ENCODE measurements around the gene SLC2A4RG. TPM values are rescaled to one million over a fixed set of nuclear protein-coding genes. Genes with fewer than 3 reads are reported as not detected.

The SLC2A4RG gene
- polyA plus RNA-seq, 1 of the 3 experiments (the other 2 are of a cell fraction): 90.9 TPM

- DNase-seq: peak; percentile 51
- no peaks in the 10 kb centered on the region for H3K36me3 ChIP-seq (replicated peaks in 1 of 2; ENCODE audit: control insufficient read depth in 1 of 2, insufficient read depth in 2 of 2, low read length in 1 of 2)
- H3K27me3 ChIP-seq (ENCODE audit: insufficient read depth): no peaks in the 10 kb centered on the region
- ChIA-PET POLR2A (no interaction called here), CTCF (interaction anchor here (1.0 to 1.2 kb wide), 2 partner anchors 23 to 45 kb away, joined by 3 to 7 read pairs; partner anchors contain the start of genes ARFRP1 and ZGPAT)
- H3F3A ChIP-seq (replicated peaks; ENCODE audit: insufficient read depth): peaks cover 4% of the 10 kb centered on the region
- no peak overlapping the region for H3K4me2 ChIP-seq
- H2AFZ ChIP-seq (ENCODE audit: low read depth): no peak overlapping the region
- no peak overlapping the region for H3K27ac ChIP-seq (ENCODE audit: low read depth in 2 of 2, low read length in 1 of 2)
- H3K79me2 ChIP-seq (ENCODE audit: insufficient read depth): no peaks in the 10 kb centered on the region
- WGBS (ENCODE audit: low lambda C conversion rate): 92% methylated on average over 26 of the region's 50 CpGs
- no peak for TF ChIP-seq ZBTB33 (IDR thresholded peaks at IDR 0.05; ENCODE audit: borderline replicate concordance, low read depth)
- no peak for TF ChIP-seq GATA2 (CRISPR knock-in tag; IDR thresholded peaks at IDR 0.05)
- no peak for TF ChIP-seq SIN3A (IDR thresholded peaks at IDR 0.05; ENCODE audit: borderline replicate concordance, low read depth, low read length)
- no peak for TF ChIP-seq CHD2 (IDR thresholded peaks at IDR 0.05; ENCODE audit: low read length, partially characterized antibody)
- no peak for TF ChIP-seq EP300 (IDR thresholded peaks at IDR 0.05; ENCODE audit: borderline replicate concordance in 1 of 2, low read depth in 1 of 2, low read length in 1 of 2)
- TF ChIP-seq MEF2A (IDR thresholded peaks at IDR 0.05; ENCODE audit: borderline replicate concordance, low read depth): no peak
- TF ChIP-seq PBX3 (IDR thresholded peaks at IDR 0.05): no peak
- no peak overlapping the region for H3K4me3 ChIP-seq (ENCODE audit: low read depth in 2 of 2, low read length in 1 of 2)
- H3K4me1 ChIP-seq (ENCODE audit: control insufficient read depth in 1 of 2, insufficient read depth in 2 of 2, low read depth in 1 of 2, low read length in 1 of 2): peaks cover 0 to 10% of the 10 kb centered on the region in 2 experiments; a peak in 1 of 4 replicates
- no peak overlapping the region for H3K9ac ChIP-seq
- H3K9me2 ChIP-seq: no peaks in the 10 kb centered on the region
- H4K20me1 ChIP-seq (ENCODE audit: insufficient read depth): no peaks in the 10 kb centered on the region
- no peaks in the 10 kb centered on the region for H3K9me3 ChIP-seq
Measured at GRCh38 chr20:63752411-63753101, 13.0 kb downstream of the SLC2A4RG start.

GRCh38 chr20:63753381-63753780 is 13.8 kb downstream of the SLC2A4RG start:
- Histone ChIP-seq H3K4me1 (ENCODE audit: control insufficient read depth in 1 of 2, insufficient read depth in 2 of 2, low read depth in 1 of 2, low read length in 1 of 2) (peaks cover 0 to 10% of the 10 kb centered on the region in 2 experiments; a peak in 1 of 4 replicates), H3K79me2 (ENCODE audit: insufficient read depth) (no peaks in the 10 kb centered on the region), H3K9ac (no peak overlapping the region), H3K36me3 (replicated peaks in 1 of 2; ENCODE audit: control insufficient read depth in 1 of 2, insufficient read depth in 2 of 2, low read length in 1 of 2) (no peaks in the 10 kb centered on the region), H3K9me3 (no peaks in the 10 kb centered on the region), H3K9me2 (no peaks in the 10 kb centered on the region), H4K20me1 (ENCODE audit: insufficient read depth) (no peaks in the 10 kb centered on the region), H3K27me3 (ENCODE audit: insufficient read depth) (no peaks in the 10 kb centered on the region), H3K4me2 (no peak overlapping the region), H2AFZ (ENCODE audit: low read depth) (no peak overlapping the region), H3K27ac (ENCODE audit: low read depth in 2 of 2, low read length in 1 of 2) (no peak overlapping the region), H3K4me3 (ENCODE audit: low read depth in 2 of 2, low read length in 1 of 2) (no peak overlapping the region), H3F3A (replicated peaks; ENCODE audit: insufficient read depth) (peaks cover 4% of the 10 kb centered on the region)
- POLR2A ChIA-PET: no interaction called here
- 76% methylated on average over 3 of the region's 13 CpGs for WGBS (ENCODE audit: low lambda C conversion rate)
- DNase-seq: no peak
- TF ChIP-seq NRF1 (IDR thresholded peaks at IDR 0.05; ENCODE audit: low read depth, low read length): no peak
- TF ChIP-seq FOSL2 (IDR thresholded peaks at IDR 0.05; ENCODE audit: borderline replicate concordance, low read depth): no peak
- no peak for TF ChIP-seq TEAD4 (IDR thresholded peaks at IDR 0.05; ENCODE audit: borderline replicate concordance, insufficient read depth)
- TF ChIP-seq MXI1 (IDR thresholded peaks at IDR 0.05; ENCODE audit: low read depth, low read length): no peak
- TF ChIP-seq SMC3 (IDR thresholded peaks at IDR 0.05; ENCODE audit: low read depth, low read length): no peak
- TF ChIP-seq SIN3A (IDR thresholded peaks at IDR 0.05; ENCODE audit: borderline replicate concordance, low read depth, low read length): no peak
- TF ChIP-seq ZBTB33 (IDR thresholded peaks at IDR 0.05; ENCODE audit: borderline replicate concordance, low read depth): no peak
- TF ChIP-seq, protein P1, sequence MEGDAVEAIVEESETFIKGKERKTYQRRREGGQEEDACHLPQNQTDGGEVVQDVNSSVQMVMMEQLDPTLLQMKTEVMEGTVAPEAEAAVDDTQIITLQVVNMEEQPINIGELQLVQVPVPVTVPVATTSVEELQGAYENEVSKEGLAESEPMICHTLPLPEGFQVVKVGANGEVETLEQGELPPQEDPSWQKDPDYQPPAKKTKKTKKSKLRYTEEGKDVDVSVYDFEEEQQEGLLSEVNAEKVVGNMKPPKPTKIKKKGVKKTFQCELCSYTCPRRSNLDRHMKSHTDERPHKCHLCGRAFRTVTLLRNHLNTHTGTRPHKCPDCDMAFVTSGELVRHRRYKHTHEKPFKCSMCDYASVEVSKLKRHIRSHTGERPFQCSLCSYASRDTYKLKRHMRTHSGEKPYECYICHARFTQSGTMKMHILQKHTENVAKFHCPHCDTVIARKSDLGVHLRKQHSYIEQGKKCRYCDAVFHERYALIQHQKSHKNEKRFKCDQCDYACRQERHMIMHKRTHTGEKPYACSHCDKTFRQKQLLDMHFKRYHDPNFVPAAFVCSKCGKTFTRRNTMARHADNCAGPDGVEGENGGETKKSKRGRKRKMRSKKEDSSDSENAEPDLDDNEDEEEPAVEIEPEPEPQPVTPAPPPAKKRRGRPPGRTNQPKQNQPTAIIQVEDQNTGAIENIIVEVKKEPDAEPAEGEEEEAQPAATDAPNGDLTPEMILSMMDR (IDR thresholded peaks at IDR 0.05): no peak
- no peak for TF ChIP-seq FOXJ3 (CRISPR knock-in tag; IDR thresholded peaks at IDR 0.05)
- no peak for TF ChIP-seq RFX5 (IDR thresholded peaks at IDR 0.05; ENCODE audit: low read length)
- CTCF ChIA-PET: interaction anchor here (1.0 to 1.7 kb wide), 3 partner anchors 26 to 46 kb away, joined by 3 to 6 read pairs (median 4); partner anchors contain the start of genes ARFRP1 and ZGPAT

All from SK-N-SH (cell line).